ENCODE data around the gene HRK.

The HRK gene

GRCh38 chr12:116864371-116865160, 16.7 kb downstream of the HRK start:
- TF ChIP-seq CTCF (conservative IDR thresholded peaks at IDR 0.05; ENCODE audit: low read depth, low read length) = no peak
- peak; percentile 86 for DNase-seq (ENCODE audit: low read depth)
- no peak overlapping the region for H3K4me3 ChIP-seq (ENCODE audit: low read length)

GRCh38 chr12:116863275-116863767, 17.9 kb downstream of the HRK start:
- H3K4me3 ChIP-seq (ENCODE audit: low read length) = no peak overlapping the region
- DNase-seq (ENCODE audit: low read depth) = peak; percentile 82
- TF ChIP-seq CTCF (conservative IDR thresholded peaks at IDR 0.05; ENCODE audit: low read depth, low read length) = peak; percentile 82

- no peak for TF ChIP-seq CTCF (conservative IDR thresholded peaks at IDR 0.05; ENCODE audit: low read depth, low read length)
- DNase-seq (ENCODE audit: low read depth) = no peak
- H3K4me3 ChIP-seq (ENCODE audit: low read length) = no peak overlapping the region
These were observed 19.1 kb downstream of the HRK start for GRCh38 chr12:116862167-116862566.

- no peak for TF ChIP-seq CTCF (conservative IDR thresholded peaks at IDR 0.05; ENCODE audit: low read depth, low read length)
- no peak overlapping the region for H3K4me3 ChIP-seq (ENCODE audit: low read length)
- DNase-seq (ENCODE audit: low read depth) = no peak
These were observed 19.9 kb downstream of the HRK start for GRCh38 chr12:116861320-116861719.

- TF ChIP-seq CTCF (conservative IDR thresholded peaks at IDR 0.05; ENCODE audit: low read depth, low read length) = no peak
- no peak for DNase-seq (ENCODE audit: low read depth)
- H3K4me3 ChIP-seq (ENCODE audit: low read length) = no peak overlapping the region
These were observed 21.0 kb downstream of the HRK start for GRCh38 chr12:116860263-116860662.

- DNase-seq (ENCODE audit: low read depth) = no peak
- H3K4me3 ChIP-seq (ENCODE audit: low read length) = no peak overlapping the region
- no peak for TF ChIP-seq CTCF (conservative IDR thresholded peaks at IDR 0.05; ENCODE audit: low read depth, low read length)
These were observed 22.2 kb downstream of the HRK start for GRCh38 chr12:116859079-116859478.

- H3K4me3 ChIP-seq (ENCODE audit: low read length) = no peak overlapping the region
- no peak for DNase-seq (ENCODE audit: low read depth)
- TF ChIP-seq CTCF (conservative IDR thresholded peaks at IDR 0.05; ENCODE audit: low read depth, low read length) = no peak
These were observed 24.5 kb downstream of the HRK start for GRCh38 chr12:116856729-116857128.

All from retinal pigment epithelial cell (primary cell).